Urothelium cell line (cell line): ENCODE measurements around the gene CHORDC1.
"Not testable (repeated sequence)": the region's sequence is repeated elsewhere in the genome, so short reads cannot be mapped to it uniquely, and the experiment has no call there.

Experiments
- DNase-seq: peaks from one replicate; pipeline ENCODE4 v3.0.0; 2011; ENCODE audit warnings: low spot score, mixed read lengths
- FAIRE-seq: peaks from 2 replicates; lab custom pipeline; 2011; peaks lifted over from hg19 to GRCh38; lab: Jason Lieb, UNC

CHORDC1 gene

GRCh38 chr11:90222459-90223247, at the start of gene CHORDC1:
Gene CHORDC1, minus strand, starts transcription at chr11:90223049. Its CDS starts 95 bp downstream, at chr11:90222954.
- FAIRE-seq, result peak; percentile 79
- DNase-seq, result peak; percentile 89

- FAIRE-seq (no peak), DNase-seq (no peak)
Observed at GRCh38 chr11:90257158-90257525, 34.3 kb upstream of the CHORDC1 start.

DNA sequence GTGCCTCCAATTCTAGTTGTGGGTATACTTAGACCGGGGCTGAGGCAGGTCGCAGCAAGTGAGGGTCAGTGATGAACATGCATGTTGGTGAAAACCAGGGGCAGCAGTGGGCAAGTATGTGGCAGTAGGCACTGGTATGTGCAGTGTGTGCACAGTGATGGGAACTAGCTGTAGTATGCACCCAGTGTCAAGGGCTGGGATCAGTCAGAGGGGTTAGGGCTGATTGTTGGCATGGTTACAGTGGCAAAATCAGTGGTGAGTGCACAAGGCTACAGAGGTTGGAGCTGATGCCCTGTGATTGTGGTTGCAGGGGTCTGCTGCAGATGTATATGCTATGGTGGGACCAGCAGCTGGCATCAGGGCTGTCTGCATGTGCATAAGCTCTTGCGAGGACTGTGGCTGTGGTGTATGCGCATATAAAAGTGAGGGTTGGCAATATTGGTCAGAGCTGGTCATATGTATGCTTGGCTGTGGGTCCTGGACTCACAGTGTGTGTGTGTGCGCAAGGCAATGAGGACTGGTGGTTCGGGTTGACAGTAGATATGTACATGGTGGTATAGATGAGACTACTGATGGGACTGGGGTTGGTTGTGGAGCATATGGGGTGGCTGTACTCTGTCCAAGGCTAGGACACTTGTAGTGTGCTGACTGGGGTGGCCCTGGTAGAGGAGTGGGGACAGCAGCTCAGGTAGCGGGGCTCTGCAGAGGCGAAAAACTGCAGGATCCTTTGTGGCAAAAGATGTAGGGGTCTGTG, 33.7 kb upstream of the CHORDC1 start:
- DNase-seq (no peak), FAIRE-seq (no peak)

GRCh38 chr11:90254065-90254464, 31.2 kb upstream of the CHORDC1 start:
- FAIRE-seq (no peak), DNase-seq (no peak)

- FAIRE-seq, result no peak
- DNase-seq, result no peak
Observed at GRCh38 chr11:90252053-90252452, 29.2 kb upstream of the CHORDC1 start.

DNA sequence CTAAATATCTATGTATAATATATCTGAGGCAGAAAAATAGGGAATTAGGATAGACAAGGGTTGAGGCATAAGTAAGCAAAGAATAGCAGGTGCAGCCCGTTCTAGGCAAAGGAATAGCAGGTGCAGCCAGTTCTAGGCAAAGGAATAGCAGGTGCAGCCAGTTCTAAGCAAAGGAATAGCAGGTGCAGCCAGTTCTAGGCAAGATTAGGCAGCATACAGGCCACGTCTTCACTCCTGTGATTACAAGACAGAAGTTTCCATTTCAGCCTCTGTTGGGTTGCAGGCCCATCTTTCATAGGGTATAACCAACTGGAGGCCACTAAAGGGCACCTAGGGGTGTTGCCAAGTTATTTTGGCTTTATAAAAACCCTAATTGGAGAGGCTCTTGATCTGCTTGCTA, 28.8 kb upstream of the CHORDC1 start:
- DNase-seq (no peak), FAIRE-seq (no peak)

DNA sequence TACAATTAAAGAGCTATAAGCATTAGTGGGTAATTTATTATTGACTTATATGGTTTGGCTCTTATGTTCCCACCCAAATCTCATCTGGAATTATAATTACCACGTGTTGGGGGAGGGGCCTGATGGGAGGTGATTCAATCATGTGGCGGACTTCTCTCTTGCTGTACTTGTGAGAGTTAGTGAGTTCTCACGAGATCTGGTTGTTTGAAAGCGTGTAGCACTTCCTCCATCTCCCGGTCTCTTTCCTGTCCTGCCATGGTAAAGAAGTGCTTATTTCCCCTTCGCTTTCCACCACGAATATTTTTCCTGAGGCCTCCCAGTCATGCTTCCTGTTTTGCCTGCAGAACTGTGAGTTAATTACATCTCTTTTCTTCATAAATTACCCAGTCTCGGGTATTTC, 28.1 kb upstream of the CHORDC1 start:
- no peak for DNase-seq
- FAIRE-seq, result no peak

DNA sequence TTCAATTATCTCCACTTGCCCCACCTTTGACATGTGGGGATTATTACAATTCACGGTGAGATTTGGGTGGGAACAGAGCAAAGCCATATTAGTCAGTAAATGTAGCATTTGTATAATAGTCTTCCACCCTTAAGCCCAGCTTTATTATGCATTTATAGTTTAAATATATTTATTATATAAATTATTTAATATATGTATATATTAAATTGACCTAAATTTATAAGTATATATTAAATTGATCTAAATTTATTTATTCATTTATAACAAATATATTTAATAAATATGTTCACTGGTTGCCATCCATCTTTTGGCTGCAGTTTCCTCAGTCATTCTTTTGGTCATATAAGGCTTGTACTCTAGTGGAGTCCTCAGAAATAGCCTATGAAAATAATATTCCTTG, 23.6 kb upstream of the CHORDC1 start:
- FAIRE-seq (no peak), DNase-seq (no peak)

DNA sequence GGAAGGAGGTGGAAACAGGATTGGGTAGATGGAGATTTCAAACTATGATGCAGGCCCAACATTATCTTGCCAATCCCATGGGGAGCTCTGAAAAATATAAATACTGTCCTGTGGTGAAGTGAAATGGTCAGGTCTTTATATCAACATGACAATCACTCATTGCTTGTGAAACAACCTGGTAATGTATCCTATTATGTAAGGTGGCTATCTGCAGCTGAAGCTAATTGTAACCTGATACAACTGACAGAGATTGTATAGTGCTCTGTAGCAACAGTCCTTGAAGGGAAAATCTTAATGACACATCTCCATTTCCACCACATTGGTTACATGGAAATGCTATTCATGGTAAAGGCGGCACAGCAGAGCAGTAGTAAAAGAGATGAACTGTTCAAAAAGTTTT, 20.7 kb upstream of the CHORDC1 start:
- FAIRE-seq, result no peak
- no peak for DNase-seq

DNA sequence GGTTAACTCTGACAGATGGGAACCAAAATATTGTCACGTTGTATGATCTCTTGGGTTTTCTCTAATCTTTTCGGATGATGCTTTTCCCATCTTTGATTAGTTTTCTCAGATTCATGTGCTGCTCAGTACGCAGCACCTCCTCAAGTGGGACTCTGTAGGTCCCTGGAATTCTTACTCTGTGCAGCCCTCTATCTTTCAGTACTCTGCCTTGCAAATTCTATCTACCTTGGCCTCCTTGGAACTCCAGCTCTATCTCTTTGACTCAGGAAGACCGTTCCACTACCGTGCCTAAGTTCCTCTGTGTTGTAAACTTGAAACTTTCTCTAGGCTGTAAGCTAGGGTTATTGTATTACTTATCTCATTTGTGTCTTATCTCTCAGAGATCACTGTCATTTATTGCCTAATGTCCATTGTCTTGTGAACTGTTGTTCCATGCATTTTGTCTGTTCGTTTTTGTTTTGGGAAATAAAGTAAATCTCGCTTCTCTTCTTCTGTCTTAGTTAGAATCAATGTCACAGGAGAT, 20.1 kb upstream of the CHORDC1 start:
- FAIRE-seq, result no peak
- DNase-seq, result peak; percentile 10

GRCh38 chr11:90241414-90241813, 18.6 kb upstream of the CHORDC1 start:
- FAIRE-seq, result no peak
- DNase-seq, result peak; percentile 14

- FAIRE-seq, DNase-seq: not testable (repeated sequence)
Observed at GRCh38 chr11:90239967-90240636, 17.3 kb upstream of the CHORDC1 start.

DNA sequence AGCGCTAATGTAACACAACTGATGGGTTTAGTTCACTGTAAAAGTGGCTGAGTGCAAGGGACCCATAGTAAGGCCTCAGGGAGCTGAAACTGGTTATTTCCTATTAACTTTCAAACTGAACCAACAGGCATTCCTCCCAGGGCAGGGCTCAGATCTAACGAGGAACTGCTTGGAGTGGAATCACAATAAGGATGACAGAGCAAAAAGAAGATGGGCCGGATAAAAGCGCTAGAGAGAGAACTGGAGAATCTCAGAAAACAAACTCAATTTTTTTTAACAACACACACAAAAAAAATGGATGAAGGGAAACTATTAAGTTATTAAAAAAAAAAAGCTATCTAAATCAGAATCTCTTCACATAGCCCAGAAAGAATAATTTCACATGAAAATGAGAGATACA, 14.2 kb upstream of the CHORDC1 start:
- no peak for DNase-seq

DNA sequence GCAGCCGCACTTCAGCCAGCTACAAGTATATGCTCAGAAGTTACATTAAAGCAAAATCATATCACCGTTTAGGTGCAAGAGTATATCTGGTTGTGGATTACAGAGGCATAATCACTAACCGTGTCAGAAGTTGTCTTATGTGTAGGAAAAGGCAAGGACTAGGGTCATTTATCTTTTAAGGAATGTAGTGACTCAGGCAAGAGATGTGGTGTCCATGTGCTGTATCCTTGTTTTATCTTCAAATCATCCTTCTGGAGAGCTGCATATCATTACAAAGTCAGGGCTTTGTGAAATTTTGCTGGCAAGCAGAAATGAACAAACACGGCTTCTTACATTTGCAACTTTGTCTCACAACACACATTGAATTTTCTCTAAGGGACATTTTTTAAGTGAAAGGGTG, 12.7 kb upstream of the CHORDC1 start:
- DNase-seq (no peak), FAIRE-seq (no peak)

More for the DNA sequence above, 14.2 kb upstream of the CHORDC1 start:
- FAIRE-seq, result no peak

GRCh38 chr11:90234977-90235376, 12.1 kb upstream of the CHORDC1 start:
- FAIRE-seq, result no peak
- no peak for DNase-seq

- FAIRE-seq, result no peak
- DNase-seq, result peak; percentile 15
Observed at GRCh38 chr11:90229791-90230190, 6.9 kb upstream of the CHORDC1 start.

GRCh38 chr11:90228056-90228455, 5.2 kb upstream of the CHORDC1 start:
- FAIRE-seq (no peak), DNase-seq (no peak)

GRCh38 chr11:90223248-90223585, 368 bp upstream of the CHORDC1 start:
- FAIRE-seq (no peak), DNase-seq (no peak)

DNA sequence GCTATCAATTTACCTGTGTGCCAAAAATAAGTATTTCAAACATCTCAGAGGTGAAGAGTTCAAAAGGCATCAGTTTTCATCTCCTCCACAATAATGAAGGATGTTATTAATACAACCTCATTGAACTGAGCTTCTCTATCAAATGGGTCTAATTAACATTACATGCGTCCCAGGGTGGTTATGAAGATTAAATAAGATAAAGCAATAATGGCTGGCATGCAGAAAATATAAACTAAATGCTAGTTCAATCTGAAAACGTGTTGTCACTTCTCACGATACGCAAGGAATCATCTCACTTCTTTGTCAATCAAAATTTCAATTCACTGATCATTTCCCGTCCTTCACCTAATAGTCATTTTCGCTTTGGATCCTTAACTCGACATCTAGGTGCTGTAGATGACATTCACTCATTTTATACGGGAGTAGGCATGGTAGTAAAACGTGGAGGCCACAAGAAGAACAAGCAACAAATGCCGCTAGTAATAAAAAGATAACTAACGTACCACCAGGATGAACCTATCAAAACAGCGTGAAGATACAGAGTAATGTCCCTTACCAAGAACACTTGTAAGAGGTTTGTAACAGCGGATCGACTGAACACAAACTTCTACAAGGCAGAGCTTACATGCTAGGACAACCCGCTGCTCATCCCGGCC, 918 bp downstream of the CHORDC1 start:
- no peak for DNase-seq
- no peak for FAIRE-seq

- DNase-seq, result no peak
- FAIRE-seq, result no peak
Observed at GRCh38 chr11:90220391-90220790, 2.5 kb downstream of the CHORDC1 start.

DNA sequence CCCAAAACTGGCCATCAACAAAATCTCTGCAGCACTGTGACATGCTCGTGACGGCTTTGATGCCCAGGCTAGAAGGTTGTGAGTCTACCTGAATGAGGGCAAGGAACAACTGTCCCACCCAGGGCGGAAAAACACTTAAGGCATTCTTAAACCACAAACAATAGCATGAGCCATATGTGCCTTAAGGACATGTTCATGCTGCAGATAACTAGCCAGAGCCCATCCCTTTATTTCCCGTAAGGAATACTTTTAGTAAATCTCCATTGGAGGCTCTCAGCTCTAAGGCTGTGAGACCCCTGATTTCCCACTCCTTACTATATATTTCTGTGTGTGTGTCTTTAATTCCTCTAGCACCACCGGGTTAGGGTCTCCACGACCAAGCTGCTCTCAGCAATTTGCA, 3.4 kb downstream of the CHORDC1 start:
- no peak for FAIRE-seq
- DNase-seq, result no peak
